K562 (cell line): ENCODE measurements around the gene PLPPR2. TPM values are rescaled to one million over a fixed set of nuclear protein-coding genes. Genes with fewer than 3 reads are reported as not detected.
A peak's percentile ranks its signal among the peaks of the same experiment; 100 is the strongest.

ENCODE experiments used
- ATF1 ChIP-seq, 2 experiments: fragments of 450-650 bp in 1 of 2; IDR thresholded peaks; 2 replicates each; pipeline ENCODE4 v1.6.1; 2016; ENCODE audit warnings: missing compliant biosample characterization in 1 of 2, missing genetic modification characterization in 1 of 2
- CBX8 ChIP-seq: fragments of 200-600 bp; sonication (generic); IDR thresholded peaks from 2 replicates; pipeline ENCODE4 v1.6.1; 2012; ENCODE audit warnings: borderline replicate concordance, mixed run types, low read depth, mild to moderate bottlenecking, moderate library complexity, mixed read lengths, low read length, control low read depth, inconsistent platforms; ENCODE audit not compliant: poor library complexity, severe bottlenecking; ENCODE audit errors: extremely low read depth
- CHD1 ChIP-seq: fragments of 200-600 bp; sonication (generic); IDR thresholded peaks from one replicate; pipeline ENCODE4 v1.6.1; 2012; ENCODE audit warnings: mild to moderate bottlenecking, moderate library complexity, low read length, inconsistent platforms
- DPF2 ChIP-seq: fragments of 450-650 bp; IDR thresholded peaks from 2 replicates; pipeline ENCODE4 v1.6.1; 2016
- FOXM1 ChIP-seq, 2 experiments: fragments of 450-650 bp in 1 of 2; sonication (generic) in 1 of 2; formaldehyde crosslinking in 1 of 2; IDR thresholded peaks; 2 replicates each; pipeline versions ENCODE4 v1.6.1 to v1.9.0; 2017 to 2022; ENCODE audit warnings: low read depth in 2 of 2, mild to moderate bottlenecking in 2 of 2, missing genetic modification reagents in 1 of 2, moderate library complexity in 1 of 2
- GTF3C2 ChIP-seq: IDR thresholded peaks from 3 replicates; pipeline ENCODE4 v1.6.1; 2011; ENCODE audit warnings: borderline replicate concordance, mild to moderate bottlenecking, moderate library complexity; ENCODE audit not compliant: insufficient read length; ENCODE audit errors: extremely low read depth
- NR1H2 ChIP-seq: sonication (generic); formaldehyde crosslinking; IDR thresholded peaks from 2 replicates; pipeline ENCODE4 v1.4.0; 2020; ENCODE audit warnings: mild to moderate bottlenecking, missing genetic modification reagents
- RNF2 ChIP-seq: sonication (generic); IDR thresholded peaks from 2 replicates; pipeline ENCODE4 v1.6.1; 2016
- RNF219 ChIP-seq: fragments of 250-450 bp; sonication (Bioruptor Pico); IDR thresholded peaks from 2 replicates; pipeline ENCODE4 v1.5.0; 2022; ENCODE audit warnings: mild to moderate bottlenecking
- SMARCA4 ChIP-seq: fragments of 450-650 bp; IDR thresholded peaks from 2 replicates; pipeline ENCODE4 v1.6.1; 2016
- SMARCE1 ChIP-seq: fragments of 450-650 bp; IDR thresholded peaks from 2 replicates; pipeline ENCODE4 v1.7.1; 2016; ENCODE audit warnings: mild to moderate bottlenecking
- TBP ChIP-seq: optimal IDR thresholded peaks from 2 replicates; pipeline ENCODE3; 2011; ENCODE audit warnings: low read depth, low read length, improper control_type of control experiment
- TRIM24 ChIP-seq, 2 experiments: fragments of 450-650 bp; IDR thresholded peaks; 2 replicates each; pipeline ENCODE4 v1.6.1; 2016
- ZNF146 ChIP-seq: IDR thresholded peaks from one replicate; pipeline ENCODE4 v1.6.1; 2018; ENCODE audit warnings: missing compliant biosample characterization; ENCODE audit not compliant: unreplicated experiment
- ZNF384 ChIP-seq: IDR thresholded peaks from 2 replicates; pipeline ENCODE4 v1.6.1; 2012; ENCODE audit warnings: low read depth, low read length, improper control_type of control experiment
- ZNF609 ChIP-seq: sonication (generic); formaldehyde crosslinking; IDR thresholded peaks from 2 replicates; pipeline ENCODE4 v1.8.1; 2023; ENCODE audit warnings: missing genetic modification reagents, mild to moderate bottlenecking, borderline replicate concordance
- ZNF668 ChIP-seq: fragments of 250-450 bp; sonication (Bioruptor Pico); IDR thresholded peaks from 2 replicates; pipeline ENCODE4 v1.8.0; 2022; ENCODE audit warnings: mild to moderate bottlenecking, inconsistent platforms
- polyA plus RNA-seq, 8 experiments: library from polyadenylated mRNA; depleted of rRNA in 4 of 8; stranded (reverse) in 5 of 8; unstranded in 3 of 8; fragments of >200 nt; fragmentation: Nextera tagmentation in 2 of 8; fragmentation: Illumina TruSeq in 1 of 8; extraction: Ambion mirVana in 2 of 8; extraction: Trizol in 1 of 8; gene quantifications; 2 replicates each; pipeline versions ENCODE4 v1.2.1 to v1.2.3, GENCODE V29; 2011 to 2014; ENCODE audit warnings: inconsistent platforms in 1 of 8, missing spikeins in 1 of 8
- total RNA-seq, 7 experiments: library from RNA; depleted of rRNA in 6 of 7; stranded (reverse); fragments of >200 nt in 6 of 7; fragmentation: Illumina TruSeq in 2 of 7; extraction: Trizol in 2 of 7; gene quantifications; 2 replicates each; pipeline versions ENCODE4 v1.2.1 to v1.2.3, GENCODE V29; 2011 to 2021; ENCODE audit warnings: low replicate concordance in 1 of 7

Gene PLPPR2
- total and polyA plus RNA-seq, 9 of the 15 experiments (the other 6 are each of a cell fraction or from before 2014, with no cell fraction given), result 0.49 to 15.9 (median 3.4) TPM

- TF ChIP-seq ZNF609 (CRISPR knock-in tag), result no peak
- no peak for TF ChIP-seq CHD1
- TF ChIP-seq CBX8, result no peak
- peak; percentile 73; the same call in 1 of the 2 replicates for TF ChIP-seq SMARCE1
- TF ChIP-seq RNF219 (CRISPR knock-in tag), result no peak
- peak; percentile 46; the same call in 1 of the 2 replicates for TF ChIP-seq DPF2
- TF ChIP-seq ZNF384, result no peak
- TF ChIP-seq GTF3C2, result no peak
- TF ChIP-seq ZNF146 (CRISPR knock-in tag), result no peak
- peak; percentile 44; the same call in 1 of the 2 replicates for TF ChIP-seq SMARCA4
- peak; percentile 68; the same call in 1 of the 2 replicates for TF ChIP-seq RNF2
- TF ChIP-seq FOXM1 (IDR thresholded peaks at IDR 0.05; ENCODE audit: low read depth), result peak; percentile 61; the same call in 1 of the 2 replicates
- TF ChIP-seq FOXM1 (CRISPR knock-in tag; IDR thresholded peaks at IDR 0.05; ENCODE audit: low read depth), result no peak
- no peak for TF ChIP-seq ZNF668
- TF ChIP-seq NR1H2, result no peak
- no peak for TF ChIP-seq ATF1 (CRISPR knock-in tag; IDR thresholded peaks at IDR 0.05)
- peak; percentile 35; the same call in 1 of the 2 replicates for TF ChIP-seq ATF1 (tag; IDR thresholded peaks at IDR 0.05)
- no peak for TF ChIP-seq TBP
- TF ChIP-seq TRIM24 (IDR thresholded peaks at IDR 0.05), result 0 out of 4 replicates have a peak, but pooled peaks of 1 of the 2 experiments have one; percentile 33
- TF ChIP-seq, all 486 proteins: peak for 48
These were observed 31.1 kb upstream of the PLPPR2 start (continued) for GRCh38 chr19:11324079-11324661.
